ENCODE measurements around the gene ZFPM1. TPM values are rescaled to one million over a fixed set of nuclear protein-coding genes. Genes with fewer than 3 reads are reported as not detected.

Gene ZFPM1
- total RNA-seq, 1 experiment from 2014 or later: 3.9 TPM

- no TSS peak for BruUV-seq (replicated peaks)
- ATAC-seq (no peak), DNase-seq (ENCODE audit: low read depth, low spot score) (no peak)
- in situ Hi-C loops (cut with HindIII; ENCODE audit: low pct_unique_long_range_greater_than_20kb, low sequenced_read_pairs) (no loop called here), intact Hi-C loops (cut with micrococcal nuclease; ENCODE audit: unreplicated experiment) (no loop called here)
- POLR2A ChIA-PET: interaction anchor here (0.6 kb wide), 1 partner anchor 29 kb away, joined by 10 read pairs; no protein-coding TSS in a partner anchor
- TF ChIP-seq POLR2AphosphoS5 (IDR thresholded peaks at IDR 0.05; ENCODE audit: low read depth, low read length) (no peak), SIN3A (IDR thresholded peaks at IDR 0.05; ENCODE audit: borderline replicate concordance, insufficient read depth, low read depth, low read length) (no peak), CTCF (IDR thresholded peaks at IDR 0.05) (no peak), REST (IDR thresholded peaks at IDR 0.05; ENCODE audit: insufficient read depth in 1 of 2, low read depth in 2 of 2, low read length in 1 of 2) (no peak), TCF7L2 (IDR thresholded peaks at IDR 0.05; ENCODE audit: low read depth, low read length) (no peak)
- no peaks in the 10 kb centered on the region for H3K36me3 ChIP-seq (ENCODE audit: control insufficient read depth, insufficient read depth, low read length)
- peaks cover 9% of the 10 kb centered on the region for H3K4me1 ChIP-seq (ENCODE audit: control insufficient read depth, insufficient read depth, low read length)
- no peaks in the 10 kb centered on the region for H3K9me3 ChIP-seq (ENCODE audit: control insufficient read depth, insufficient read depth, low read depth, low read length)
- H3K27me3 ChIP-seq (ENCODE audit: control insufficient read depth, insufficient read depth, low read length): no peaks in the 10 kb centered on the region
- no peak overlapping the region for H3K4me3 ChIP-seq (ENCODE audit: low read depth in 2 of 2, low read length in 2 of 2)
- CTCF ChIA-PET: interaction anchor here (1.1 kb wide), 1 partner anchor 25 kb away, joined by 3 read pairs; no protein-coding TSS in a partner anchor
- H3K27ac ChIP-seq (ENCODE audit: low read length): no peak overlapping the region
Observed at GRCh38 chr16:88464447-88465318, 11.6 kb downstream of the ZFPM1 start.

- ATAC-seq: no peak
- H3K27me3 ChIP-seq (ENCODE audit: control insufficient read depth, insufficient read depth, low read length): no peaks in the 10 kb centered on the region
- no peaks in the 10 kb centered on the region for H3K9me3 ChIP-seq (ENCODE audit: control insufficient read depth, insufficient read depth, low read depth, low read length)
- ChIA-PET CTCF (interaction anchor here (1.1 kb wide), 1 partner anchor 24 kb away, joined by 3 read pairs; no protein-coding TSS in a partner anchor), POLR2A (no interaction called here)
- BruUV-seq (replicated peaks): no TSS peak
- H3K27ac ChIP-seq (ENCODE audit: low read length): no peak overlapping the region
- intact Hi-C loops (cut with micrococcal nuclease; ENCODE audit: unreplicated experiment) (no loop called here), in situ Hi-C loops (cut with HindIII; ENCODE audit: low pct_unique_long_range_greater_than_20kb, low sequenced_read_pairs) (no loop called here)
- no peak overlapping the region for H3K4me3 ChIP-seq (ENCODE audit: low read depth in 2 of 2, low read length in 2 of 2)
- peaks cover 9% of the 10 kb centered on the region for H3K4me1 ChIP-seq (ENCODE audit: control insufficient read depth, insufficient read depth, low read length)
- TF ChIP-seq CTCF (IDR thresholded peaks at IDR 0.05): no peak
- no peak for TF ChIP-seq POLR2AphosphoS5 (IDR thresholded peaks at IDR 0.05; ENCODE audit: low read depth, low read length)
- TF ChIP-seq REST (IDR thresholded peaks at IDR 0.05; ENCODE audit: insufficient read depth in 1 of 2, low read depth in 2 of 2, low read length in 1 of 2): no peak
- TF ChIP-seq TCF7L2 (IDR thresholded peaks at IDR 0.05; ENCODE audit: low read depth, low read length): no peak
- no peak for TF ChIP-seq SIN3A (IDR thresholded peaks at IDR 0.05; ENCODE audit: borderline replicate concordance, insufficient read depth, low read depth, low read length)
- H3K36me3 ChIP-seq (ENCODE audit: control insufficient read depth, insufficient read depth, low read length): no peaks in the 10 kb centered on the region
- DNase-seq (ENCODE audit: low read depth, low spot score): no peak
Observed at GRCh38 chr16:88465387-88465983, 12.4 kb downstream of the ZFPM1 start.

All from Panc1 (cell line).